Upper lobe of right lung (tissue), 1 donor: ENCODE results near the gene CDC7. TPM values are rescaled to one million over a fixed set of nuclear protein-coding genes. Genes with fewer than 3 reads are reported as not detected.

ENCODE experiments used
- ATAC-seq: fragments of 200-7000 bp; cut with Tn5 transposase; one replicate; pipeline ENCODE4 v1.9.1; 2020; ENCODE audit warnings: mild to moderate bottlenecking, moderate library complexity
- DNase-seq: peaks from one replicate; pipeline ENCODE4 v3.0.0-alpha.2; 2020
- H3K27ac ChIP-seq: fragments of 200-600 bp; one replicate; pipeline ENCODE4 v1.8.0; 2022
- H3K27me3 ChIP-seq: fragments of 200-600 bp; one replicate; pipeline ENCODE4 v1.8.0; 2022; ENCODE audit warnings: mild to moderate bottlenecking
- H3K36me3 ChIP-seq: fragments of 200-600 bp; one replicate; pipeline ENCODE4 v1.8.0; 2022
- H3K4me1 ChIP-seq: fragments of 200-600 bp; one replicate; pipeline ENCODE4 v1.8.0; 2022
- H3K4me3 ChIP-seq: fragments of 200-600 bp; one replicate; pipeline ENCODE4 v1.8.0; 2022; ENCODE audit warnings: mild to moderate bottlenecking
- H3K9me3 ChIP-seq: fragments of 200-600 bp; one replicate; pipeline ENCODE4 v1.8.0; 2022
- intact Hi-C: fragments of 100-400 bp; cut with DNase I; formaldehyde crosslinking; loops from one replicate; pipeline ENCODE4 v1.11.0; 2022
- total RNA-seq: library from RNA; stranded (reverse); fragmentation: NEBNext Ultra II Directional; extraction: Animal tissue kit (Norgen Biotek cat#: 25700); gene quantifications from one replicate; pipeline ENCODE4 v1.2.1, GENCODE V29; 2021
- TF ChIP-seq, protein P1 (sequence below): fragments of 200-600 bp; IDR thresholded peaks from one replicate; pipeline ENCODE4 v1.8.0; 2022; ENCODE audit warnings: antibody characterized with exemption
- donor health status: DM: no; HTN: yes; CAD: no; lungs with severe emphysema.

CDC7 gene
- total RNA-seq, 1 donor from 2014 or later: 4.3 TPM

DNA sequence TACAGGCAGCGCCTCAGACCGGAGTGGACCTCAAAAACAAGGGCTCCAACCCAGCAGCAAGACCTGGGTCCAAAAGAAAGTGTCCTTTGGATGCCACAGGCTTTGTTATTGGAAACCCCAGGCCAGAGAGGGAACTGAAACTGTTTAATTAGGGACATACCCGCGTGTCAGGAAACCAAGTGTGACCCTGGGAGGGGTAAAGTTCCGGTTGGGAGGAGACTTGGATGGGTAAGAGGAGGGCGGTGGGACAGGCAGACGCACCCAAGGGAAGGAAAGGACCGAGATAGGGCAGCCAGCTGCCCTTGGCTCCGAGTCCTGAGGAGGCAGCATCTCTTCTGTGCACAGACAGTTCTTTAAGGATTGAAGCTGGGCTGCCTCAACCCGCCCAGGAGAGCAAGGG is 71.4 kb downstream of the CDC7 start:
- Histone ChIP-seq H3K9me3 (no peaks in the 10 kb centered on the region), H3K4me1 (peaks cover 28% of the 10 kb centered on the region), H3K36me3 (no peaks in the 10 kb centered on the region), H3K4me3 (no peak overlapping the region), H3K27ac (no peak overlapping the region), H3K27me3 (no peaks in the 10 kb centered on the region)
- ATAC-seq (peak; percentile 54), DNase-seq (no peak)
- TF ChIP-seq, protein P1, sequence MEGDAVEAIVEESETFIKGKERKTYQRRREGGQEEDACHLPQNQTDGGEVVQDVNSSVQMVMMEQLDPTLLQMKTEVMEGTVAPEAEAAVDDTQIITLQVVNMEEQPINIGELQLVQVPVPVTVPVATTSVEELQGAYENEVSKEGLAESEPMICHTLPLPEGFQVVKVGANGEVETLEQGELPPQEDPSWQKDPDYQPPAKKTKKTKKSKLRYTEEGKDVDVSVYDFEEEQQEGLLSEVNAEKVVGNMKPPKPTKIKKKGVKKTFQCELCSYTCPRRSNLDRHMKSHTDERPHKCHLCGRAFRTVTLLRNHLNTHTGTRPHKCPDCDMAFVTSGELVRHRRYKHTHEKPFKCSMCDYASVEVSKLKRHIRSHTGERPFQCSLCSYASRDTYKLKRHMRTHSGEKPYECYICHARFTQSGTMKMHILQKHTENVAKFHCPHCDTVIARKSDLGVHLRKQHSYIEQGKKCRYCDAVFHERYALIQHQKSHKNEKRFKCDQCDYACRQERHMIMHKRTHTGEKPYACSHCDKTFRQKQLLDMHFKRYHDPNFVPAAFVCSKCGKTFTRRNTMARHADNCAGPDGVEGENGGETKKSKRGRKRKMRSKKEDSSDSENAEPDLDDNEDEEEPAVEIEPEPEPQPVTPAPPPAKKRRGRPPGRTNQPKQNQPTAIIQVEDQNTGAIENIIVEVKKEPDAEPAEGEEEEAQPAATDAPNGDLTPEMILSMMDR: no peak
- intact Hi-C loops: no loop called here

Other genes with a start within 250 kb of the CDC7 start
- gene HFM1, start 96.0 kb upstream of the CDC7 start, total RNA-seq: 0.64 TPM